ENCODE results near the gene TMEM120A.
"Not testable (repeated sequence)": the region's sequence is repeated elsewhere in the genome, so short reads cannot be mapped to it uniquely, and the experiment has no call there.

The TMEM120A gene

DNA sequence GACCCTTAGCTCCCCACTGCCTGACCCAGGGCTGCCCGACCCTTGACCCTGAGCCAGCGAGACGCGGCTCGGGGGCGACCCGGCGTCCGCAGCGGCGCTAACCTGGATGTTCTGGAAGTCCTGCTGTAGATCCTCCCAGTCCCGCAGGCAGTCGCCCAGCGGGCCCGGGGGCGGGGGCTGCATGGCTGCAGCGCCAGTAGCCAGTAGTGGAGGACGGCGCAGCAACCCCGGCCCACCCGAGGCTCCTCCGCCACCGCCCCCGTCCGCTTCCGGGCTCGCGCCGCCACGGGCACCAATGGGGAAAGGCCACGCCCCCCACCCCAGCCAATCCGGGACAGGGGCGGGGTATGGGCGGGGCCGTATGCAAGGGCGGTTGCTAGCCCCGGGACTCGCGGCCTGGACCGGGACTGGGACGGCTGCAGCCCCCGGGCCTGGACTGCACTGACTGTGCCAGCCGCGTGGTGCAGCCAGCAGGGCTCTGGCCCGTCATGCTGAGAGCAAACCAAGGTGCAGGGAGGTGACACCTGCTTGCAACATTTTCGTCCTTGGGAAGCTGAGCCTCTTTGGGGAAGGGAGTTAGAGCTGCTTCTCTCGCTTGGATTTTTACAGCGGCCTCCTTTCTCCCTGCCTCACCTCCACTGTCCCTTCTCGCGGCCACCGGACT lies at the start of gene TMEM120A:
TSS of gene TMEM120A (minus strand) at position 208 of the 664 bp plus-strand sequence. CDS start at position 183, 25 bp downstream.
- peak; percentile 97 for DNase-seq

GRCh38 chr7:76040126-76040525 lies 45.7 kb upstream of the TMEM120A start:
- DNase-seq: no peak

- no peak for DNase-seq
These were observed 42.9 kb upstream of the TMEM120A start for GRCh38 chr7:76037310-76037709.

- no peak for DNase-seq
These were observed 37.6 kb upstream of the TMEM120A start for GRCh38 chr7:76031964-76032363.

DNA sequence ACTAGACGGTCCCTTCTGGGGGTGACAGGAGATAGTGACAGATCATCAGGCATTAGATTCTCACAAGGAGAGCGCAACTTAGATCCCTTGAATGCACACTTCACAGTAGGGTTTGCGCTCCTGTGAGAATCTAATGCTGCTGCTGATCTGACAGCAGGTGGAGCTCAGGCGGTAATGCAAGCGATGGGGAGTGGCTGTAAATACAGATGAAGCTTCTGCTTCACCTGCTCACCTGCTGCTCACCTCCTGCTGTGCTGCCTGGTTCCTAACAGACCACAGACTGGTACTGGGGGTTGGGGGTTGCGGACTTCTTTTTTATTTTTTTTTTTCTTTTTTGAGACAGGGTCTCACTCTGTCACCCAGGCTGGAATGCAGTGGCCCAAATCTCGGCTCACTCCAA lies 35.3 kb upstream of the TMEM120A start:
- not testable (repeated sequence) for DNase-seq

DNA sequence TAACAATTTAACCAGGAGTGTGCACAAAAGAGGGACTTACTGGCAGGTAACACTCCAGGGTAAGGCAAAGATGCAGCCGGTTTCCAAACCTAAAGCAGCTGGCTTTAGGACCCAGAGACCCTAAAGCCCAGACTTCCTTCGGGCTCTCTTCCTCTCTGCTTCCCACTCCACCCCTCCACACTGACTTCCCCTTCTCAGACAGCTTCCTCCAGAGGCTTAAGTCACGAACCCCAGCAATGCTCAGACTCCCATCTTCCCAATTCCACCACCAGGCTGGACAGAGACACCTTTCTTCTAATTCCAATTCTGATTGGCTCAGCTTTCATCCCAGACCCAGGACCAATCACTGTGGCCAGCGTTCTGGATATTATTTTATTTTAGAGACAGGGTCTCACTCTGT lies 28.6 kb upstream of the TMEM120A start:
- peak; percentile 57 for DNase-seq

- DNase-seq: no peak
These were observed 27.8 kb upstream of the TMEM120A start for GRCh38 chr7:76022026-76022780.

- DNase-seq: peak; percentile 76
These were observed 25.8 kb upstream of the TMEM120A start for GRCh38 chr7:76020031-76020714.

DNA sequence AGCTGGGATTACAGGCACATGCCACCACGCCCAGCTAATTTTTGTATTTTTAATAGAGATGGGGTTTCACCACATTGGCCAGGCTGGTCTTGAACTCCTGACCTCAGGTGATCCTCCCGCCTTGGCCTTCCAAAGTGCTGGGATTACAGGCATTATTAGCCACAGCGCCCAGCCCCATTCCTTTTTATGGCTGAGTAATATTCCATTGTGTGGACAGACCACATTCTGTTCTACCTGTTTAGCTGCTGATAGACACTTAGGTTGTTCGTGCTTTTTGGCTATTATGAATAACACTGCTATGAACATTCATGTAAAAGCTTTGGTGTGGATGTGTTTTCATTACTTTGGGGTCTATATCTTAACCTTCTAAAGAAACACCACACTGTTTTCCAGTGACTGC lies 24.1 kb upstream of the TMEM120A start:
- not testable (repeated sequence) for DNase-seq

DNA sequence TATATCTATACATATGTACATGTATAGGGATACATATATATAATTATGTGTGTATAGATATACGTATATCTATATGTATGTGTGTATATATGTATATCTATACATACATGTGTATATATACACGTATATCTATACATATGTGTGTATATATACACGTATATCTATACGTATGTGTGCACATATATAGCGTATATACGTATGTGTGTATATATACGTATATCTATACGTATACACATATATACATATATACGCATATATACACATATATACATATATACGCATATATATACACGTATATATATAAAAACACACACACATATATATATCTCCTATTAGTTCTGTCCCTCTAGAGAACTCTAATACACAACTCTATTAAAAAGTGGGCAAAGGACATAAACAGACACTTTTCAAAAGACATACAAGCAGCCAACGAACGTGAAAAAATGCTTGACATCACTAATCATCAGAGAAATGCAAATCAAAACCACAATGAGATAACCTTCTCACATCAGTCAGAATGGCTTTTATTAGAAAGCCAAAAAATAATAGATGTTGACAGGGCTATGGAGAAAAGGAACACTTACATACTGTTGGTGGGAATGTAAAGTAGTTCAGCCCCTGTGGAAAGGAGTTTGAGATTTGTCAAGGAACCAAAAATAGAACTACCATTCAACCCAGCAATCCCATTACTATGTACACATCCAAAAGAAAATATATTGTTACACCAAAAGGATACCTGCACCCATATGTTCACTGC lies 22.0 kb upstream of the TMEM120A start:
- DNase-seq: no peak

DNA sequence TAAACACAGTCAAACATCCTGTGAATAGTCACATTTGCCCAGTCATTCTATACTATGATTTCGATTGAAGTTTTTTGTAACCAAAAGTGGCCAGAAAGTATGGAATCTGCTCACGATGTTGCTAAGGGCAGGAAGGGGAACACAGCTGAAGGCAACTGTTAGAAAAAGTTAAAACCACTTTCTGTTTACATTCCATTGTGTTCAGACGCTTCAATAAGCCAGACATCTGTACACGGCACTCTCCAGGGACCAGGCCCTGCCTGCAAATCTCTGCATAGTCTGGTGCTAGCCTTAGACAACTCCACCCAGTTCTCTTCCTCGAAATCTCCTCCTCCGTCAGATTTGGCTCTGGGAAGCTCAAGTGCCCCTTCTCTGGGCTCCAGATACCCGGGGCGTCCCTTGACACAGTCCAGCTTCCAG lies 17.1 kb upstream of the TMEM120A start:
- DNase-seq: no peak

GRCh38 chr7:76009672-76010600 lies 15.5 kb upstream of the TMEM120A start:
- no peak for DNase-seq

GRCh38 chr7:76008156-76008687 lies 13.8 kb upstream of the TMEM120A start:
- DNase-seq: no peak

GRCh38 chr7:76005004-76005403 lies 10.6 kb upstream of the TMEM120A start:
- DNase-seq: not testable (repeated sequence)

DNA sequence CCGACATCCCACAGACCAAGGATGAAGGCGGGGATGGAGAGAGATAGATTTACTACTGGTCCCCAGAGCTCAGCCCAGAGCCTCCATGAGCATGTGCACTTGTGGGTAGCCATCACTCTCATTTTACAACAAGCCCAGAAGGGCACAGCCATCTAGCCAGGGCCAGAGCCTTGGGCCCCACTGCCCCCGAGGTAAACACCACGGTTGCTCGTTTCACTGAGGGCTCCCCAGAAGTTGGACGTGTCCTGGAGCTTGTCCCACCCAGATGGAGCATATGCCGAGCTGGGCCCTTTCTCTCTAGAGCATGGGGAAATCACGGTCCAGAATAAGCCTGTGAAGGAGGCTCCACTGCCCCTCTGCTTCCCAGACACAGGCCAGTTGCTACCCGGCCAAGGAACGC lies 9.0 kb upstream of the TMEM120A start:
- no peak for DNase-seq

- no peak for DNase-seq
These were observed 8.4 kb upstream of the TMEM120A start for GRCh38 chr7:76002822-76003221.

DNA sequence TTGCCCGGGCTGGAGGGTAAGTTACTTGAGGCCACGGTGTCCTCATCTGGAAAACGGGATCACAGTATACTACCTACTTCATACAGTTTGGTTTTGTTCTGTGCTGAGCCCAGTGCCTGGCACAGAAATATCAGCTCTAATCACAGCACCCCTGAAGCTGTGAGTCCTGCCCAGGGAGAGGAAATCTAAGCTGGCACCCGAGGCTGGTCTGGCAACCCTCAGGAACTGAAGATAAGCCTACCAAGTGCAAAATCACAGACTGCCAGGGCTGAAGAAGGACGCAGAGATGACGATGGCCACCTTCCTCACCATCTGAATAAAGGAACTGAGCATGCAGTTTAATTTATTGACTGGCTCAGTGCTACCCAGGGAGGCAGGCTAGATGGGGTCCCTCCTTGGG lies 7.7 kb upstream of the TMEM120A start:
- DNase-seq: no peak

GRCh38 chr7:76000566-76000965 lies 6.2 kb upstream of the TMEM120A start:
- DNase-seq: no peak

- DNase-seq: no peak
These were observed 3.6 kb upstream of the TMEM120A start for GRCh38 chr7:75998038-75998437.

DNA sequence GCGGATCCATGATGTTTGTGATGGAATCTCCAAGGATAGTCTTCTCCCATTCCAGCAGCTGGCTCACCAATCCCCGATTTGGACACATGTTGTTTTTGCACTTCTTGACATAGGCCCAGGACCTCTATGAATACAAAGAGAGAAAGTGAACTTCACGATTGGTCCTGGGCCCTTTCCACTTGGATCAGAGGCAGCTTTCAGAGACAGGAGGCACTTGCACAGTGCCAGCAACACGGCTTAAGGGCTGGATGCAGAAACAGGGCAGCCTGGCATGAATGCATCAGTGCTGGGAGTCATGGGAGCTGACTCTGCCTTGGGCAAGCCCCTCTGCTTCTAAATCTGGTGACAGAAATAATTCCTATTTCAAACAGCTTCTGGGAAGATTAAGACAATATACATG lies 2.1 kb upstream of the TMEM120A start:
- DNase-seq: no peak

DNA sequence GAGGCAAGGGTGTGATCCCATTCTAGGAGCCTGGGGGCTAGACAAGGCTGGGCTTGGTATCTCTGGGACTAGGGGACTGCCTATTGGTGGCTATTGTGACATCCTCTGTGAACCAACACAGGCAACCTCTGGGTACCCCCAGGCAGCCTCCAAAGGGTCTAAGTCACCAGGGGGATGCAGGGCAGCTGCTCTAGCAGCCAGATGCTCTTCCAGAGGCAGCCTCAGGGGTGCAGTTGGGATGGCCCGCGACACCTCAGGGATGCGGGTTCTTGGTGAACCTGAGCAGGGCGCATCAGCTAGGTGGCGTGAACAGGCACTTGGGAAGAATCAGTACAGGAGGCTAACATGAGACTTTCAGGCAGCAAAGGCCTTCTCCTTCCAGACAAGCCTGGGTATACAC lies 1.6 kb upstream of the TMEM120A start:
- no peak for DNase-seq

- no peak for DNase-seq
These were observed 667 bp upstream of the TMEM120A start for GRCh38 chr7:75995052-75995471.
